ENCODE results near the gene GABRG3.

GRCh38 chr15:26985050-26985449 is 14.1 kb downstream of the GABRG3 start:
- TF ChIP-seq POLR2A (IDR thresholded peaks at IDR 0.05; ENCODE audit: low read depth, low read length), result no peak
- TF ChIP-seq CTCF (conservative IDR thresholded peaks at IDR 0.05; ENCODE audit: low read depth, low read length), result no peak

All from IMR-90 (cell line).